Activated CD8-positive, alpha-beta T cell treated with anti-CD3 and anti-CD28 coated beads for 36 hours (primary cell): ENCODE results near the gene RIN3. TPM values are rescaled to one million over a fixed set of nuclear protein-coding genes. Genes with fewer than 3 reads are reported as not detected.

Experiments
- ATAC-seq: fragments of 200-7000 bp; cut with Tn5 transposase; one replicate; pipeline ENCODE4 v1.10.0; 2021; ENCODE audit warnings: mild to moderate bottlenecking, moderate library complexity
- CTCF ChIA-PET: fragments of 350-600 bp; sonication (Branson Sonifier 250); formaldehyde crosslinking; loops from one replicate; lab custom pipeline; 2021; ENCODE audit warnings: antibody characterized with exemption; lab: Charles Lee
- POLR2A ChIA-PET: fragments of 350-600 bp; sonication (Branson Sonifier 250); formaldehyde crosslinking; loops from one replicate; lab custom pipeline; 2021; ENCODE audit warnings: antibody characterized with exemption; lab: Charles Lee
- DNase-seq: peaks from one replicate; pipeline ENCODE4 v3.0.0-alpha.2; 2020
- H3K27ac Mint-ChIP-seq: one replicate; pipeline ENCODE4 v1.8.0; 2021; ENCODE audit warnings: mild to moderate bottlenecking, mixed read lengths
- H3K27me3 Mint-ChIP-seq: one replicate; pipeline ENCODE4 v1.8.0; 2021; ENCODE audit warnings: mixed read lengths
- H3K36me3 Mint-ChIP-seq: one replicate; pipeline ENCODE4 v1.8.0; 2021; ENCODE audit warnings: low read depth, mixed read lengths
- H3K4me1 Mint-ChIP-seq: one replicate; pipeline ENCODE4 v1.8.0; 2021; ENCODE audit warnings: low read depth, mixed read lengths
- H3K4me3 Mint-ChIP-seq: one replicate; pipeline ENCODE4 v1.8.0; 2021; ENCODE audit warnings: mild to moderate bottlenecking, moderate library complexity, mixed read lengths
- H3K9me3 Mint-ChIP-seq: one replicate; pipeline ENCODE4 v1.8.0; 2021; ENCODE audit warnings: mixed read lengths
- intact Hi-C: fragments of 100-400 bp; cut with micrococcal nuclease; formaldehyde crosslinking; loops from one replicate; pipeline ENCODE4 v1.10.0; 2022
- total RNA-seq, 2 experiments: library from RNA; stranded (reverse); gene quantifications; one replicate each; pipeline ENCODE4 v1.2.3, GENCODE V29; 2021
- TF ChIP-seq, protein P1 (sequence below): fragments of 200-600 bp; IDR thresholded peaks from one replicate; pipeline ENCODE4 v1.8.0; 2022; ENCODE audit warnings: antibody characterized with exemption, mild to moderate bottlenecking

The RIN3 gene
- total RNA-seq, 2 experiments from 2014 or later: 61.3 to 62.4 TPM

- ATAC-seq: no peak
- H3K27ac Mint-ChIP-seq: peak overlapping the region; percentile 42
- intact Hi-C loops: no loop called here
- H3K36me3 Mint-ChIP-seq: peaks cover 38% of the 10 kb centered on the region
- ChIA-PET CTCF (interaction anchor here (0.7 to 4.4 kb wide), 34 partner anchors 9 to 507 kb away, joined by 3 to 38 read pairs (median 4); partner anchors contain the start of gene ATXN3), POLR2A (interaction anchor here (0.7 to 1.2 kb wide), 2 partner anchors 37 to 63 kb away, joined by 3 read pairs; no protein-coding TSS in a partner anchor)
- no peaks in the 10 kb centered on the region for H3K9me3 Mint-ChIP-seq
- no peaks in the 10 kb centered on the region for H3K27me3 Mint-ChIP-seq
- H3K4me1 Mint-ChIP-seq: peaks cover 62% of the 10 kb centered on the region
- H3K4me3 Mint-ChIP-seq: no peak overlapping the region
- no peak for DNase-seq
- TF ChIP-seq, protein P1, sequence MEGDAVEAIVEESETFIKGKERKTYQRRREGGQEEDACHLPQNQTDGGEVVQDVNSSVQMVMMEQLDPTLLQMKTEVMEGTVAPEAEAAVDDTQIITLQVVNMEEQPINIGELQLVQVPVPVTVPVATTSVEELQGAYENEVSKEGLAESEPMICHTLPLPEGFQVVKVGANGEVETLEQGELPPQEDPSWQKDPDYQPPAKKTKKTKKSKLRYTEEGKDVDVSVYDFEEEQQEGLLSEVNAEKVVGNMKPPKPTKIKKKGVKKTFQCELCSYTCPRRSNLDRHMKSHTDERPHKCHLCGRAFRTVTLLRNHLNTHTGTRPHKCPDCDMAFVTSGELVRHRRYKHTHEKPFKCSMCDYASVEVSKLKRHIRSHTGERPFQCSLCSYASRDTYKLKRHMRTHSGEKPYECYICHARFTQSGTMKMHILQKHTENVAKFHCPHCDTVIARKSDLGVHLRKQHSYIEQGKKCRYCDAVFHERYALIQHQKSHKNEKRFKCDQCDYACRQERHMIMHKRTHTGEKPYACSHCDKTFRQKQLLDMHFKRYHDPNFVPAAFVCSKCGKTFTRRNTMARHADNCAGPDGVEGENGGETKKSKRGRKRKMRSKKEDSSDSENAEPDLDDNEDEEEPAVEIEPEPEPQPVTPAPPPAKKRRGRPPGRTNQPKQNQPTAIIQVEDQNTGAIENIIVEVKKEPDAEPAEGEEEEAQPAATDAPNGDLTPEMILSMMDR: no peak
Measured at GRCh38 chr14:92613681-92614260, 100.2 kb downstream of the RIN3 start.

- DNase-seq (peak; percentile 89), ATAC-seq (peak; percentile 95)
- peak overlapping the region; percentile 38 for H3K4me3 Mint-ChIP-seq
- H3K9me3 Mint-ChIP-seq: peaks cover 2% of the 10 kb centered on the region
- CTCF ChIA-PET: interaction anchor here (0.7 to 4.4 kb wide), 6 partner anchors 12 to 65 kb away, joined by 3 to 38 read pairs (median 4); no protein-coding TSS in a partner anchor
- H3K27ac Mint-ChIP-seq: peak overlapping the region; percentile 89
- POLR2A ChIA-PET: interaction anchor here (0.6 to 2.1 kb wide), 2 partner anchors 36 to 64 kb away, joined by 5 to 9 read pairs; no protein-coding TSS in a partner anchor
- TF ChIP-seq, protein P1: no peak
- peaks cover 44% of the 10 kb centered on the region for H3K36me3 Mint-ChIP-seq
- intact Hi-C loops: loop anchor here (5.0 kb wide), 1 partner anchor 37 kb away; no protein-coding TSS in a partner anchor
- H3K27me3 Mint-ChIP-seq: no peaks in the 10 kb centered on the region
- peaks cover 49% of the 10 kb centered on the region for H3K4me1 Mint-ChIP-seq
Measured at GRCh38 chr14:92615451-92615850, 101.9 kb downstream of the RIN3 start.

DNA sequence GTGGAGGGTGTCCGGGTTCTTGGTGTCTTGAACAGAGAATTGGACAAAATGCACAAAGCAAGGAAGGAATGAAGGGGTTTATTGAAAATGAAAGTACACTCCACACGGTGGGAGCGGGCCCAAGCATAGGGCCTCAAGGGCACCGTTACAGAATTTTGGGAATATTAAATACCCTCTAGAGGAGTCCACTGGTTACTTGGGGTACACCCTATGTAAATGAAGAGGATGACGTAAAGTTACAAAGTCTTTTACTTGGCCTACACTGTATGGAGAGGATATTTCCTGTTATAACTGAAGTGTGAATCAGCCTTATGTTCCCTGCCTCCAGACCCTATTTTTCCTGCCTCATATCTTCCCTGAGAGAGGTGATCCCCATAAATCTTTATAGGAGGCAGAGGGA lies 102.6 kb downstream of the RIN3 start:
- peaks cover 47% of the 10 kb centered on the region for H3K4me1 Mint-ChIP-seq
- H3K36me3 Mint-ChIP-seq: peaks cover 41% of the 10 kb centered on the region
- ATAC-seq: no peak
- H3K27me3 Mint-ChIP-seq: no peaks in the 10 kb centered on the region
- H3K9me3 Mint-ChIP-seq: peaks cover 2% of the 10 kb centered on the region
- H3K4me3 Mint-ChIP-seq: peak overlapping the region; percentile 38
- ChIA-PET CTCF (interaction anchor here (0.7 to 4.4 kb wide), 5 partner anchors 13 to 64 kb away, joined by 3 to 28 read pairs (median 3); no protein-coding TSS in a partner anchor), POLR2A (interaction anchor here (0.6 to 2.1 kb wide), 2 partner anchors 35 to 64 kb away, joined by 5 to 9 read pairs; no protein-coding TSS in a partner anchor)
- intact Hi-C loops: loop anchor here (5.0 kb wide), 1 partner anchor 36 kb away; no protein-coding TSS in a partner anchor
- H3K27ac Mint-ChIP-seq: peak overlapping the region; percentile 89
- TF ChIP-seq, protein P1: no peak
- no peak for DNase-seq

- no peak overlapping the region for H3K27ac Mint-ChIP-seq
- no peak overlapping the region for H3K4me3 Mint-ChIP-seq
- ATAC-seq: no peak
- H3K9me3 Mint-ChIP-seq: peaks cover 13% of the 10 kb centered on the region
- intact Hi-C loops: loop anchor here (5.0 kb wide), 1 partner anchor 35 kb away; no protein-coding TSS in a partner anchor
- POLR2A ChIA-PET: no interaction called here
- H3K4me1 Mint-ChIP-seq: peaks cover 45% of the 10 kb centered on the region
- peaks cover 45% of the 10 kb centered on the region for H3K36me3 Mint-ChIP-seq
- CTCF ChIA-PET: no interaction called here
- DNase-seq: no peak
- no peaks in the 10 kb centered on the region for H3K27me3 Mint-ChIP-seq
- TF ChIP-seq, protein P1: no peak
Measured at GRCh38 chr14:92617581-92617980, 104.0 kb downstream of the RIN3 start.
